GM21390 (cell line): ENCODE data around the gene PTH1R.
"Not testable (repeated sequence)": the region's sequence is repeated elsewhere in the genome, so short reads cannot be mapped to it uniquely, and the experiment has no call there.

Source experiments
- ATAC-seq: cut with Tn5 transposase; IDR thresholded peaks from one replicate; pipeline ENCODE4 v1.9.1; 2021; ENCODE audit not compliant: unreplicated experiment

The PTH1R gene

DNA sequence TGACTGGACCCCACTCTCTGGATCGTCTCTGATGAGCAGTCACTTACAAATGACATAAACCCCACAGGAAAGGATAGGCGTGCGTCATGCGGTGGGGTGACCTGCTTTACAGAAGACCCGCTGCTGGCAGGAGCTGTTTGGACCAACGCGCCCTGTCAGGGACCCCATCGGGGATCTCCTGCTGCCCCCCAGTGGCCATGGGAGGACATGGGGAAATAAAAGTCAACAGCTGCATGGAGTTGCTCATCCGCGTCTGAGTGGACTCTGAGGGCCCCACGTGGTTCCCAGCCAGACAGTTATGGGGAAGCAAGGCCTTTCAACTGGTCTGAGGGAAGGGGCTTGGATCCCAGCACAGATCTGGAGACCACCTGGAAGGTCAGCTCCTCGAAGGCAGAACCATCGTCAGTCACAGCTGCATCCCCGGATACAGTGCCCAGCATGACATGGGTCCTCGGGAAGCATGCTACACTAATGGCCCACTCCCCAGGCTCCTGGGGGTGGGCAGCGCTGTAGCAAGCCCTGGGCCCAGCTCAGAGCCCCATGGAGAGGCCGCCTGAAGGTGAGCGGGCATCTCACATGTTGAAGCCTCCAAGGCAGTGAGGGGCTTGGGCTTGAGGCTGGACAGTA, 32.1 kb downstream of the PTH1R start:
- ATAC-seq: no peak

DNA sequence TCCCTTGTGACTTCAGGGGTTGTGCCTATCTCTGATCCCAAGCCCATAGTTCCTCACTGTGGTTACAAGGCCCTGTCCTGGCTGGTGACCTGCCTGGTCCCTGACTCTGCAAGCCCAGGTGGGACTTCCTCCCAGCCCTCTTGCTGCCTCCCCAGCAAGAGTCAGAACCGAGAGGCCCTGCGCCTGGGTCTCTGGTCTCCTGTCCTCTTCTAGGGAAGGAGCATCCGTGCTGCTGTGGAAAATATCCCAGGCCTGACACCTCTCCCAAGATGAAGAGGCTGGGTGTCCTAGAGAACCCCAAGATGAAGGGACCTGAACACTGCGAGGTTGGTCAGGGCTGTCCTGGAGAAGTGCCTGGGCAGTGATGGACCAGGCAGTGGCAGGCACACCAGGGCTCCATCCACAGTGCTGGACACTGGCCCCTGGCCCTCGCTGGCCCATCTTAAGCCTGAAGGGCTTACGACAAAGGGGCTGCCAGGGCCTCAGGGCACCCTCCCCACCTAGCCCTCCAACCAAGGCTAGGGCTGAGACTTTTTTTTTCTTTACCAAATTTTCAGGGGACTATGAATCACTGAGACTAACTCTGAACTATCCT, 32.7 kb downstream of the PTH1R start:
- no peak for ATAC-seq

DNA sequence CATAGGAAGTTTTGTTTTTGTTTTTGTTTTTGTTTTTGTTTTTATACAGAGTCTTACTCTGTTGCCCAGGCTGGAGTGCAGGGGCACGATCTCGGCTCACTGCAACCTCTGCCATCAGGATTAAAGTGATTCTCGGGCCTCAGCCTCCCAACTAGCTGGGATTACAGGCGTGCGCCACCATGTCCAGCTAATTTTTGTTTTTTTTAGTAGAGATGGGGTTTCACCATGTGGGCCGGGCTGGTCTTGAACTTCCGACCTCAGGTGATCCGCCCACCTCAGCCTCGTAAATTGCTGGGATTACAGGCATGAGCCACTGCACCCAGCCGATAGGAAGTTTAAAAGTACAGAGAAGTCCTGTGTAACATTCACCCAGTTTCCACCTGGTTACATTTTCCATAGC, 33.4 kb downstream of the PTH1R start:
- not testable (repeated sequence) for ATAC-seq

DNA sequence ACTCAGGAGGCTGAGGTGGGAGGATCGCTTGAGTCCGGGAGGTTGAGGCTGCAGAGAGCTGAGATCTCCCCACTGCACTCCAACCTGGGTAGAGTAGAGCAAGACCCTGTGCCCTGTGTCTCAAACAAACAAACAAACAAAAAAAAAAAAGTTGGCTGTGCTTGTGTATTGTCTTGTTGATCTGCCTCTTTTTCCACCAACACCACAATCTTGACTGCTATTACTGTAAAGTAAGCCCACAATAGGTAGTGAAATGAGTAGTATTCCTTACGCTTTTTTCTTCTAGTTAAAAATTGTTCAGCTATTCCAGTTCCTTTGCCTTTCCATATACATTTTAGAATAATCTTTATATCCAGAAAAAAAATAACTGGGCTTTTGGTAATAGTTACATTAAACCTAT, 35.5 kb downstream of the PTH1R start:
- no peak for ATAC-seq

DNA sequence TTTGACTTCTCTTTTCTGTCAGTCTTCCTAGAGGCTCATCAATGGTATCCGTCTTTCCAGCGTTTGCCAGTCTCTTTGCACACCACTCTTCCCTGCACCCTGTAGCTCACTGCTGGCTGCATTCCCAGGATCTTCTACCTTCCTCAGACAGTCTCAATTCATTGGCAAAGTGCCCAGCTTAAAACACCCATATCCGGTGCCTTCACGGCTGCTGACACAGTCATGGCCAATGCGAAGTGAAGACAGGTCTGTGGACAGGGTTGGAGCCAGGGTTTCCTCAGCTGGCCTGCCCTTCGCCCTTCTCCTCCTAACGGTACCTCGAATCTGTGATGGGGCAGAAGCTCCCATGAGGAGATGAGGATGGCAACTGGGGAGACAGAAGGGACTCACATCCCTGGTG, 36.1 kb downstream of the PTH1R start:
- no peak for ATAC-seq

DNA sequence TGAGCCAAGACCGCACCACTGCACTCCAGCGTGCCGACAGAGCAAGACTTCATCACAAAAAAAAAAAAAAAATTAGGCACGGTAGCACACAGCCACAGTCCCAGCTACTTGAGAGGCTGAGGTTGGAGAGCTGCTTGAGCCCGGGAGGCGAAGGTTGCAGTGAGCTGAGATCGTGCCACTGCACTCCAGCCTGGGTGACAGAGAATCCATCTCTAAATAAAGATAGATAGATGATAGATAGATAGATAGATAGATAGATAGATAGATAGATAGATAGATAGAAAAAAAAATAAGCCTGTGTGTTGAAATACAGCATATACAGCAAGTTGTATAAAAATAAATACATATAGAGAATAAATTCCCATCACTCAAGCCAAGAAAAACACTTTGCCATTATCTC, 37.3 kb downstream of the PTH1R start:
- ATAC-seq: no peak

DNA sequence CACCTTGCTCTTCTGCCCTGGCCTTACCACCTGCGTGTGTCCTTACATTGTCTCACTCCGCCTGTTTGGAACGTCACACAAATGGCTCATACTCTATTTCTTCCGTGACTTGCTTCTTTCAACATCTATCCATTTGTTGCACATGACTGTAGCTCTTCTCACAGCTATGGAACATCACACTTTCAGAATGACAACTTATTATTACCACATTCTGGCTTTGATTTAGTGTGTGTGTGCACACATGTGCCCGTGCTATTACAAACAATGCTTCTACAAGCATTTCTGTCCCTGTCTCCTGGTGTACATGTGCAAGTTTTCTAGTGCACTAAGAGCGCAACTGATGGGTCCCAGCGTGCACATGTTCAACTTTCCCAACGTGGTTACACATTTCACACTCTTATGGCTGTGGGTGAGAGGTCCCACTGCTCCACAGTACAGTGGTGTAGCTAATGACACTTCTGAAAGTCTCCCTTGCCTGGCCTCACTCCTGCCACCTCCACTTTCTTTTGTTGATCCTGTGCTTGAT, 37.8 kb downstream of the PTH1R start:
- no peak for ATAC-seq

DNA sequence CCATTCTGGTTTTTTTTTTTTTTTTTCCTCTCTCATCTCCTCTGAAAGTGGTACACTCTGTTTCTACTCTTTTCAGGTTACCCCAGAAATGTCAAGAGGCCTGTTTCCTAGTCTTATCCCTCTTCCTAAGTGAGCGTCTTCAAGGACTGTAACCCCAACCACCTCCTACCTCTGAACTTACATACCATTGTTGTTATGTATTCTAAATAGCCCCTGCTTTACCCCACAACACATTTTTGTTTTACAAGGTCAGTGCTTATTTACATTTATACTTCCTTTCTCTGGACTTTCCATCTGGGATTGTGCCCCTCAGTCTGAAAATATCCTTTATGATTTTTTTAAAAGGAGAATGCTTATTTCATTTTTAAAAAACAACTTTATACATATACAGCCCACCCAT, 38.8 kb downstream of the PTH1R start:
- no peak for ATAC-seq

DNA sequence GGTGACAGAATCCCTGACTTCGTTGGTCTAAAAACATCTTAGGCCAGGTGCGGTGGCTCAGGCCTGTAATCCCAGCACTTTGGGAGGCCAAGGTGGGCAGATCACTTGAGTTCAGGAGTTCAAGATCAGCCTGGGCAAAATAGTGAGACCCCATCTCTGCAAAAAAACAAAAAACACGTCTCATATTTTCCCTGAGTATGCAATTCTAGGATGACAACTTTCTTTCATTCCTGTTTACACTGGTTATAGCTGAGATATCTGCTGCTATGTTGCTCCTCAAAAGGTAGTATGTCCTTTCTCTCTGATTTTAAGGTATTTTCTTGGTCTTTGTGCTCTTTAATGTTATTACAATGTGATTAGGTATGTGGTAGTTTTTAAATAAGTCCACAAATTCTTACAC, 39.3 kb downstream of the PTH1R start:
- no peak for ATAC-seq

DNA sequence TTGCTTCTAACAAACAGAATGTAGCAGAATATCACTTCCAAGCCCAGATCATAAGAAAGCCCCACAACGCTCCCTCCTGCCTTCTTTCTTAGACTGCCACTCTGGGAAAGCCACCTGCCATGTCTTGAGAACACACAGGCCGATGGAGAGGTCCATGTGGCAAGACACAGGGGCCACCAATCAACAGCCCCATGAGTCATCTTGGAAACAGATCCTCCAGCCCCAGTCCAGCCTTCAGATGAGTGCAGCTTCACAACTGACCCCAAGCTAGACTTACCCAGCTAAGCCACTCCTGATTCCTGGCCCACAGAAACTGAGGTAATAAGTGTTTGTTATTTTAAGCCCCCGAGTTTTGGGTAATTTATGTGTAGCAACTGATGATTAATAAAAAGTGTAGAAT, 39.7 kb downstream of the PTH1R start:
- ATAC-seq: no peak

DNA sequence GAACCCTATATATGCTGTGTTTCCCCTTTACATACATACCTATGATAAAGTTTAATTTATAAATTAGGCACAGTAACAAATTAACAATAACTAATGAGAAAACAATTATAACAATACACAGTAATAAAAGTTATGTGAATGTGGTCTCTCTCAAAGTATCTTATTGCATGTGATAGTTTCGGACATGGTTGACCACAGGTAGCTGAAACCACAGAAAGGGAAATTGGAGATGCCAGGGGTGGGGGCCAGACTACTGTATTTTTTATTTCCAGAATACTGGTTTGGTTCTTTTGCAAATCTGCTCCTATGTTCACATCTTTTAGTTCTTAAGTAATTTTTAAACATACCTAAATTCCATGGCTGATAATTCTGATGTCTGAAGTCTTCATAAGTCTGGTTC, 40.7 kb downstream of the PTH1R start:
- ATAC-seq: no peak

DNA sequence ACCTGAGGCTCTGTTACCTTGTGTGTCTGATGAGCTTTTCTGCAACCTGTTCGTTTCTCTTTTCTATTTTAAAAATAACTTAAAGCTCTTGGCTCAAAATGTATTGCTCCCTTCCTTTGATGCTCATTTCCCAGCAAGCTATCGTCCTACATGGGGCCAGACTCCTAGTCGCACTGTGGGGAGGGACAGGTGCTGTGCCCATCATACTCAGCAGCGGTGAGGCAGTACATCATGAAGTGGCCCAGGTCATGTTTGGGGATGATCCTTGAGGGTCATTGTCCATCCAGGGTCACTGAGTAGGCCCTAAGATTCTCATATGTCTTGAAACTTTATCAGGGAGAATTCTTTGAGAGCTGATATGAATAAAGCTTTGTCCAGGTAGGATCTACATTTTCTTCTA, 41.1 kb downstream of the PTH1R start:
- ATAC-seq: no peak

DNA sequence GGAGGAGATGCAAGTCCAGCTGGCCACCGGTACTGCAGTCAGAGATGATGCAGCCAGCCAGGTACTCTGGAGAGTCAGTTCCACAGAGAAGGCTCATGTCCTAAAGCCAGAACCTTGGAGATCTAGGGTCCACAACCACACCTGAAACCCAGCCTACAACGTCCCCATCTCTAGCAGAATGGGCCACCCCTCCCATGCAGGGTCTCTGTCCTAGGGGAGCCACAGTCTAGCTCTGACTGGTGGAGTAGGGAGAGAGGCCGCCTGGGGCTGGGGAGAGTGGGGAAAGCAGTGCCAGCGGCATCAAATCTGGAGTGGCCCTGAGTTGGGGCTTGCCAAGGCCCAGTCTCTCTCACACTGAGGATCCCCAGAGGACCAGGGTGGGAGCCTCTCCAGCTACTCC, 43.5 kb downstream of the PTH1R start:
- no peak for ATAC-seq

DNA sequence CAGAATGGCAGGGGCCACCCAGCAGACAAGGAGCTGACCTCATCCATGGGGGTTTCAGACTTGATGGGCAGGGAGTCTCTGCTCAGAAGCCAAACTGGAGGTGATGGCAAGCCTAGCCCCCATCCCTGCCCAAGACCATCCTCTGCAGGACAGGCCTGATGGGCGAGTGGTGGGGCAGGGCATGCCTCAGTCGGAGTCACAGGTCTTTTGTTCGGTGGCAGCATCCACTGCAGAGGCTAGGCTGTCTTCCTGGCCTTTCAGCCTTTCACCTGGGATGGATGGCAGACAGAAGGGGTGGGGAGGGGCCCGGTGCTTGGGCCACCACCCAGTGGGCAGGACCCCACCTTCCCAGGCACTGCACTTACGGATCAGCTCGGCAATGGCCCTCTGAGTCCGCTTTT, 44.4 kb downstream of the PTH1R start:
- no peak for ATAC-seq

DNA sequence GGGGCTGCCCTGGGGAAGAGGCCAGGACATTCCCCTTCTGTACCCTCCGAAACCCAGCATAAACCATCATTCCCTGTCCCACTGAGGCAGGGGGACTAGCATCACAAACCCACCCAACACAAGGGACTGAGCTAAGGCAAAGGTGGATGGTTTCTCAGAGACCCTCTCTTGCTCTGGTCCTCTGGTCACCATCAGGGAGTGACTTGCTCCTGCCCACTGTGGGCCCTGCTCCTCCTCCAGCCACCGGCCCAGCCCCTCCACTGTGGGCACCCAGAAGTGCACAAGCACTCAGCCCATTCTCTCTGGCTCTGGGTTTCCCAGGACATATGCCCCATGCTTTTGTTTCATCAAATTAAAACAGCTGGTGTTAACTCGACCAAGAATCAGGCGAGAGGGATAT, 44.9 kb downstream of the PTH1R start:
- no peak for ATAC-seq

DNA sequence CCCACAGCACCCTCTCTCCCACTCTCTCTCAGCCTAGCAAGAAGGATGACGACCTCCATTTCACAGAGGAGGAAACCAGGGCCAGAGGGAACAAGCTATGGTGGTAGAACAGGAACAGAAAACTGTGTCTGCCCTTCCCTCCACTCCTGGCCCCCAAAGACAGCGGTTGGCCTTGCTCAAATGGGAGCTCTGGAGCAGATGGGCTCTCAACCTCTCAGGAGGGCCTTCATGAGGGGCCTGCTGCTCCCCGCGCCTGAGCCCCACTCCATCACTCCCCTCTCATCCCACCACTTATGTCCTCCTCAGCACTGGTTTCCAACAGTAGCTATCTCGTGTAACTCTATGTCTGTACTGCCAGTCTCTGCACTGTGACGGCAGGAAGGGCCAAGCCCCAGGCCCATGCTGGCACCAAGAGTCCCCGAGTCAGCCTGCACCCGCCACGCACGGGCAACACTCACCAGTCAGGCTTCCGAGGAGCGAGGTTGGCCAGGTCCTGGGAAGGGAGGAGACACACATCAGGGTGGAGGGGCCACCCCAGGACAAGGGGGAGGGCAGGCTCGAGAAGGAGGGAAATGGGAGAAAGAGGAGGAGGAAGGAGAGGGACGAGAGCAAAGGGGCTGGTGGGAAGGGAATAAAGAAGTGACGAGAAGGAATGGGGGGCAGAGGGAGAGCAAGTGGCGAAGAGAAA, 45.5 kb downstream of the PTH1R start:
- ATAC-seq: no peak

DNA sequence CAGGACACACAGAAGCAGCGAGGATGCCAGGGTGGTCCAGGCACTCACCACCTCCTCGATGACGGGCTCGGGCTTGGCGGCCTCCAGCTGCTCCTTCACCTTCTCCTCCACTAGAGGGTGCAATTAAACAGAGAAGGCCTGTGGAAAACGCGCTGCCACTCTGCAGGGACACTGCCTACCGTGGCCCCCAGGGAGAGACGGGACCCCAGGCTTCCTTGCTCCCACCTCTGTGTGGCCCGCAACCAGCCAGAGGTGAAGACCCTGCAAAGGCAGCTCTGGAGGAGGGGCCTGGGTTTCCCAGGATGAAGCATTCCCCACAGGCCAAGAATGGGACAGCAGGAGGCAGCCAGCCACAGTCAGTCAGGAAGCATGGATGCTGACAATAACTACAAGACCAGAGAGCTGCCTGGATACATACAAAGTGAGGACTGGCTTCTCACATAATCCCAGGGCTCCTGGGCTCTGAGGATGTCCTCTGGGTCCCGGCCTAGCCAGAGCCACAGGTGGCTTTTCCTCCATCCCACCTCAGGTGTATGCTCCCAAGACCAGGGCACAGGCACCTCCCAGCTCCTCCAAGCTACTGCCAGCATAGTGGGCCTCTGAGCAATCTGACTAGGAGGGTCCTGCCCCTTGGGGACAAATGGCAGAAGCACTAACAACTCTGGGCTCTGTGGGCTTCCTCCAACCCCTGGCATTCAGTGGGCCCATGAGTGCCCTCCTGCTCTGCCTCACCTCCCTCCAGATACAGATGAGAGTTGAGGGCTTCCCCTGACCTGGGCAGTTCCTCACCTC, 46.2 kb downstream of the PTH1R start:
- ATAC-seq: no peak

DNA sequence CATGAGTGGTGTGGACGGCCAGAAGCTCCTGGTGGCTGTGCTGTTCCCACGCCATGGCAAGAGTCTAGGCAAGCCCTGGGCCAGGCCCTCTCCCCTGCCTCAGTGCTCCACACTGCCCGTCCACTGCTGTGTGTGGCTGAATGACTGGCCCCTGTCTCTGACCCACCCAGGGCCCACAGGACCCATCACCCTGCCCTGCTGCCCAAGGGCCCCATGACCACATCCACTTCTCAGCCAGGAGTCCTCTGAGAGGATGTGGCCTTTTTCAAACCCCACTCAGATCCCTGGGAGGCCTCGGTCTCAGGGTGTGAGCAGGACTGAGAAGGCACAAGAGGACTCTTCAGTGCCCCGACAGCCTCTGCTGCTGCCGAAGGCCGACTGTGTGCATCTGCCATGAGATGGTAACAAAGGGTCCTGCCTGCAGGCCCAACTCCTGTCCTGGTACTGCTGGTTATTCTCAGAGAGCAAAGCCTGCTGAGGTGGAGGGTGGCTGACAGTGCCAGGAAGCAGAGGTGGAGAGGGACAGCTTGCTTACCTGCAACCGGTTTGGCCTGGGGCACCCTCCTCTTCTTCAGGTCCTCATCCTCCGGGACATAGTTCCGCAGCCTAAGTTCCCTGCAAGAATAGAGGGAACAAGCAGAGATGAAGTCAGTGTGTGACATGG, 47.5 kb downstream of the PTH1R start:
- ATAC-seq: no peak

DNA sequence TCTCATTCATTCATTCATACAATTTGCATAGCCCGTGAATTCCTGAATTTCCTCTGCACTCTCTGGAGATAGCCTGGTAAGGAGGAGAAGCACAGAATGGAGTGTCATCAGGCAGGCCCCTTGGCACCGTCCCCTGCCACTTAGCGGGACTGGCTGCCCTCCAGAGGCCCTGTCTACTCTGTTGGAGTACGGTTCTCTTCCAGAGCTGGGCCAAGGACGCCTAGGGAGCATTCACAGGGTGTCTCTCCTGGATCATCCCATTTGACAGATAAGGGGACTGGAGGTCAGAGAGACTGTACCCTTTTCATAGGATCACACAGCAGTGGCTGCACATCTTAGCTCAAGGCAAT, 48.0 kb downstream of the PTH1R start:
- no peak for ATAC-seq

DNA sequence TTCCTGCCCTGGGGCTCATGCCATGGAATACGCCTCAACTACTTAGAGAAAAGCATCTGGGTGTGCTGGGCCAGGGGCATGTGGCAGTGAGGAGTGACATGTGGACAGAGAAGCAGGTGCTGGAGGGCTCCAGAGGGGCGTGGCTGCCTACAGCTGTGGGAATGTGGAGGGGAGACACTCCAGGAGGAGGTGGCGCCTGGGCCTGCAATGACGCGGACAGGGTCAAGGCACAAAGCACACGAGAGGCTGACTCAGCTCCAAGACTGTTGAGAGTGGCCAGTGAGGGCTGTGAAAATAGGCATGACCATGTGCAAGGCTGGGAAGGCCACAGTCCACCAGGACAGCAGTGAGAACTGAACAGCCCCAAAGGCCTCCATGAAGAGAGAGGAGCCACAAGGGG, 48.5 kb downstream of the PTH1R start:
- ATAC-seq: no peak

DNA sequence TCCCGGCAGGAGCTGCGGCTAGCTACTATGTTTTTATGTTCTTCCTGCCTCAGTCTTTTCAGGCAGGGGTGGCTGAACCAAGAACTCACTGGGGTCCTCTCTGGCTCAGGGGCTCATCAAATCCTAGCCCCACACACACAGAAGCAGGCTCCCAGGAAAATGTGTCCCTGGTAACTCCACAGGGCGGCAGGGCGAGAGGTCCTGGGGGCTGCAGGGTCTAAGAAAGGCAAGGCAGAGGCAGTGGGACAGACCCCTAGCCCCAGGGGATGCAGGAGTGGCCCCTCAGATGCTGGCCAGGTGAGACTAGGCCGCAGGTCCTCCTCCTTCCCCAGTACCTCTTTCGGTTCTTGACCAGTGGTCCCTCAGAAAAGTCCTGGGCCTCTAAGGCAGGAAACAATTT, 48.9 kb downstream of the PTH1R start:
- ATAC-seq: no peak
